ENCODE results near the gene KRTAP10-3. TPM values are rescaled to one million over a fixed set of nuclear protein-coding genes. Genes with fewer than 3 reads are reported as not detected.
"Not testable (repeated sequence)": the region's sequence is repeated elsewhere in the genome, so short reads cannot be mapped to it uniquely, and the experiment has no call there.

The KRTAP10-3 gene
- total RNA-seq, 2 experiments from 2014 or later: not detected

DNA sequence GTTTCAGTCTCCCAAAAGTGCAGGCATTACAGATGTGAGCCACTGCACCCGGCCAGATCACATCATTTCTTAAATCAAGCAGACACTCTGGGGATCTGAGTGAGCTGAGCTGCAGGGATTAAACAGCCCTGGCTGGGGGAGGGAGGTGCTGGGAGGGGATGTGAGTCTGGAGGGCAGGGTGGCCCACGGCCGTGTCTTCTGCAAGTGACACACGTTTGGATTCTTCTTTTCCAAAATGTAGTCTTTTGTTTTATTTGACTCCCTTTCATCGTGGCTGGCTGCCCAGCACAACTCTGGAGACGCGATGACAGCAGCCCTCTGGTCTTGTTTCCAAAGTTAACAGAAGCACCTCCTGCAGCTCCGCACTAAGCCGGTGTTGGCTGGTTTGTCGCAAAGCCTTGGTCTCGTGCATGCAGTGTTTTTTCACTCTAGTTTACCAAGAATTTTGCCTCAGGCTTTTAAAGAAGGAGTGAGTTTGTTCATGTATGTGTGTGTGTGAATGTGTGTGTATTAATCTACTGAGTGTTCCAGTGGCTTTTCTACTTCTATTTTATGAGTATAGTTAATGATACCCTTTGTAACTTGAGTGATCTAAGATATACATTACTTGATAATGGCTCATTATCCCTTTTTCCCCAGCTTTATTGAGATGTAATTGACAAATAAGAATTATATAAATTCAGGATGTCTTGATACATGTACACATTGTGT lies 24.6 kb upstream of the KRTAP10-3 start:
- Mint-ChIP-seq H3K9me3 (peaks cover 18% of the 10 kb centered on the region), H3K4me3 (no peak overlapping the region), H3K27me3 (peaks cover 34% of the 10 kb centered on the region), H3K36me3 (ENCODE audit: low read depth) (peaks cover 3% of the 10 kb centered on the region), H3K4me1 (peaks cover 13% of the 10 kb centered on the region), H3K27ac (no peak overlapping the region)
- ChIA-PET CTCF (no interaction called here), POLR2A (interaction anchor here (1.3 to 2.3 kb wide), 2 partner anchors 36 to 188 kb away, joined by 3 to 6 read pairs; no protein-coding TSS in a partner anchor)
- DNase-seq: no peak

DNA sequence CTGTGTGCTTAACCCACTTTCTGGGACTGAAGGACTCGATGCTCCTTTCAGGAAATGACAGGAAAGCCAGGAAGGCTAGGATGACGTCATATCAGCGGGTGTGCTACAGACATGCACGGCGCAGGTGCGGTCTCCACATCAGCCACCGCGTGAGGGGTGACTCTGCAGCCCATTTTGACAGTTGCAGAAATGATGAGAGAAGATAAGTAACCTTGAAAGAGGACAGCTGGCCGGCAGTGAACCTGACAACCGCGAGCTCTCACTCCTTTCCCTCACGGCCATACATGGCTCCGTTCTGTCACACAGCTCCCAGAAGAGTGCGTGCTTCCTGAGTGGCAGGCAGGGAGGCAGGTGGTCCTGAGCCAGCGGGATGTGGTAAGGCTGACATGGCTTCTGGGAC lies 23.5 kb upstream of the KRTAP10-3 start:
- CTCF ChIA-PET: no interaction called here
- H3K4me3 Mint-ChIP-seq: no peak overlapping the region
- H3K27ac Mint-ChIP-seq: no peak overlapping the region
- peaks cover 13% of the 10 kb centered on the region for H3K4me1 Mint-ChIP-seq
- POLR2A ChIA-PET: interaction anchor here (0.8 kb wide), 1 partner anchor 35 kb away, joined by 3 read pairs; no protein-coding TSS in a partner anchor
- no peak for DNase-seq
- H3K36me3 Mint-ChIP-seq (ENCODE audit: low read depth): peaks cover 6% of the 10 kb centered on the region
- H3K27me3 Mint-ChIP-seq: peaks cover 24% of the 10 kb centered on the region
- peaks cover 26% of the 10 kb centered on the region for H3K9me3 Mint-ChIP-seq

DNA sequence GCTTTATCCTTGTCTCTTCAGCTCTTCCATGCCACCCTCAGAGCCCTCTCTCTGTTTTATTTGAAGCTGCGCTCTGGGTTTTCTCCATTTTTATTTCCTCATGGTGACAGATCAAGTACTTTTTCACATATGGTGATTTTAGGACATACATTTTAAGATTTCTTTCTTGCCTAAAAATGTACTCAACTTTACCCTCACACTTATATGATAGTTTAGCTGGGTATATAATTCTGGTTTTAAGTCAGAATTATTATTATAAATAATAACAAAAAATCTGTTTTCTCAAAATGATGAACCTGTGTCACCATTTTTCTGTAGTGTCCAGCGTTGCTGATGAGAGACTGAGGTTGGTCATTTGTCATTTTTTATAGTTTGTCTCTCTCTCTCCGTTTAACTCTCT lies 22.6 kb upstream of the KRTAP10-3 start:
- peaks cover 31% of the 10 kb centered on the region for H3K9me3 Mint-ChIP-seq
- H3K36me3 Mint-ChIP-seq (ENCODE audit: low read depth): peaks cover 6% of the 10 kb centered on the region
- H3K27me3 Mint-ChIP-seq: peaks cover 16% of the 10 kb centered on the region
- no peak overlapping the region for H3K27ac Mint-ChIP-seq
- POLR2A ChIA-PET: no interaction called here
- CTCF ChIA-PET: no interaction called here
- peaks cover 13% of the 10 kb centered on the region for H3K4me1 Mint-ChIP-seq
- no peak for DNase-seq
- H3K4me3 Mint-ChIP-seq: no peak overlapping the region

DNA sequence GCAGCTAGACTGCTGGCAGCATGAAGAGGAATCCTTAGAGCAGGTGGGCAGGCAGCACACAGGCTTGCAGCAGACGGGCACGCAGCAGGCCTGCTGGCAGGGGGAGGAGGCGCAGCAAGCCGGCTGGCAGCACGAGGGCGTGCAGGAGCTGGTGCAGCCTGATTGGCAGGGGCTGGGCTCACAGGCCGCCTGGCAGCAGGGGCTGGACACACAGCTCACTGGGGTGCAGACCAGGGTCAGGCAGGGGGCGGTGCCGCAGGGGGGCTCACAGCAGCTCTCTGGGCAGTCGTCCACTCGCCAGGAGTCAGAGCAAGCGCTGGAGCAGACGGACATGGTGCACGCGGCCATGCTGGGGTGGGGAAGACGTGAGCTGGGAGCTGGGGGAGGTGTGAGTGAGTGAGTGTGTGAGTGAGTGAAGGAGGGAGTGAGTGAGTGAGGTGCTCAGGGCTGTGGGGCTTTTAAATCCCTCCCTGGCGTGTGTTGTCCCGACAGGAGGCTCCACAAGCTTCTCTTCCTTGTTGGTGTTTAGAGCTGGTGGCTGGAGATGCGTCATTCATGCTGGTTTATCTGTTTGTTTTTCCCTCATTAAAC lies 21.7 kb upstream of the KRTAP10-3 start, which contains the start of gene KRTAP10-5:
Gene KRTAP10-5, minus strand, starts transcription at position 374 of the 591 bp plus-strand sequence. Its CDS starts 26 bp downstream, at position 348.
- H3K27me3 Mint-ChIP-seq; DNase-seq; H3K4me3 Mint-ChIP-seq; H3K36me3 Mint-ChIP-seq (ENCODE audit: low read depth); POLR2A ChIA-PET; H3K27ac Mint-ChIP-seq; CTCF ChIA-PET: not testable (repeated sequence)
- H3K9me3 Mint-ChIP-seq: peaks cover 35% of the 10 kb centered on the region
- H3K4me1 Mint-ChIP-seq: peaks cover 13% of the 10 kb centered on the region

DNA sequence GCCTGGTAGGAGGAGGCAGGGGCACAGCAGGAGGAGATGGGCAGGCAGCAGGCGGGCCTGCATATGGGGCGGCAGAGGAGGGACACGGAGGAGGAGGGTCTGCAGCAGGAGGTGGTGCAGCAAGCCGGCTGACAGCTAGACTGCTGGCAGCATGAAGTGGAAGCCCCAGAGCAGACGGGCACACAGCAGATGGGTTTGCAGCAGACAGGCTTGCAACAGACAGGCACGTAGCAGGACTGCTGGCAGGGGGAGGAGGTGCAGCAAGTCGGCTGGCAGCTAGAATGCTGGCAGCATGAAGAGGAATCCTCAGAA lies 21.2 kb upstream of the KRTAP10-3 start:
- H3K4me1 Mint-ChIP-seq: peaks cover 13% of the 10 kb centered on the region
- no peak overlapping the region for H3K4me3 Mint-ChIP-seq
- peaks cover 6% of the 10 kb centered on the region for H3K27me3 Mint-ChIP-seq
- DNase-seq: no peak
- H3K36me3 Mint-ChIP-seq (ENCODE audit: low read depth): peaks cover 6% of the 10 kb centered on the region
- ChIA-PET CTCF (no interaction called here), POLR2A (no interaction called here)
- H3K27ac Mint-ChIP-seq: no peak overlapping the region
- peaks cover 35% of the 10 kb centered on the region for H3K9me3 Mint-ChIP-seq

DNA sequence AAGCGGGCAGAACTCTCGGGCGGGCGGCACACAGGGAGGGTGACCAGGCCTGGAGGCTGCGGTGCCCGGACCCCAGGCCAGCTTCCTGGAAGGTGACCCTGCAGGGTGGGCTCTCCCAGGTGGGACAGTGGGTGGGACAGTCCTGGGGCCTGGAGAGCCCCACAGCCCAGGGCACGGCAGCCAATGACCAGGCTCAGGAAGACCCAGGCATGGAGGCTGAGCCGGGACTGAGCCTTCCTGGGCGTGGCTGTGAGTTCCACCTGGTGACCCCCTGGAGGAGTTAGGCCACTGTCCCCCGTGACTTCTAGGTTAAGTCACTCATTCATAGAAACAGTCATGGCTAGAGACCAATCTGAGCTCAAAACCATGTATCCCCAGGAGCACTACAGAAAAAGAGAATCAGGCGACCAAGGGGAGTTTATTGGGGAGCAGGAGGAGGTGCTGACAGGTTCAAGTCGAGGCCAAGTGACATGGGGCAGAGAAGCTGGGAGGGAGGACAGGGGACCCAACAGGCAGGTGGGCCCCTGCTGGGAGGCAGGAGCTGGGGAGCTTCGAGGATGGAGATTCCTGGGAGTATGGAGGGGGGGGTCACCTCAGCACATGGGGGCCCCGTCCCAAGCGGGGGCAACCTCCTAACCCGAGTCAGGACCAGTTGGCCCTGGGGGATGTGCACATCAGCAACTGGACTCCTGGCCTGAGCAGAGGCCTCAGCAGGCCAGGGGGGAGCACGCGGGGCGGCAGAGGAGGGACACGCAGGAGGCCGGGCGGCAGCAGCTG lies 20.6 kb upstream of the KRTAP10-3 start:
- no peak overlapping the region for H3K27ac Mint-ChIP-seq
- CTCF ChIA-PET: no interaction called here
- peaks cover 5% of the 10 kb centered on the region for H3K27me3 Mint-ChIP-seq
- no peak for DNase-seq
- POLR2A ChIA-PET: no interaction called here
- peaks cover 10% of the 10 kb centered on the region for H3K4me1 Mint-ChIP-seq
- H3K9me3 Mint-ChIP-seq: peaks cover 35% of the 10 kb centered on the region
- no peak overlapping the region for H3K4me3 Mint-ChIP-seq
- H3K36me3 Mint-ChIP-seq (ENCODE audit: low read depth): peaks cover 6% of the 10 kb centered on the region

DNA sequence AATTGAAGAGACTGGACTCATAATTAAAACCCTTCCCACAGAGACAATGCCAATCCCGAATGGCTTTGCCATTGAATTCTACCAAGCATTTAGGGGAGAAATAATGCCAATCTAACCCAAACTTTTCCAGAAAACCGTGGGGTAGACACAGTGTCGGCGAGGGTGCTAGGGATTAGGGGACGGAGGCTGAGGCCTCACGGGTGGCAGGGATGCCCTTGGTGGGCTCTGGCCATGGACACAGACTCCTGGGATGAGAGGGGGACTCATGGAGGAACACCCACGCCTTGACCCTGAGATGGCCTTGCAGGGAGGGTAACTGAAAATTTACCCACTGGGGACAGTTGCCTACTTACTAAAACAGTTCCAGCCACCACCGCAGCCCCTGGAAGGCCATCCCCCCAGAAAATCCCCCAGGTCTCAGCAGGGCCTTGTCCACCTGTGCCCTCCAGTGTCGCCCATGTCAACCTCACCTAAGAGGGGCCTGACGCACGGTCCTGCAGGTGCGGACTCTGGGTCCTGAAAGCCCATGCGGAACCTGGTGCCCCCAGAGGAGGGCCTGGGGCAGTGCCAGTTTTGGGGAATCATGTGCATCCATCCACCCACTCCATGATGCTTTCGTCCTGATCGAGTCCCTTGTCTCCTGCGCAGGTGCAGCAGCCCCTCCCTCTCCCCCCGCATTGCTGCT lies 19.9 kb upstream of the KRTAP10-3 start:
- ChIA-PET CTCF (no interaction called here), POLR2A (interaction anchor here (1.1 kb wide), 1 partner anchor 14 kb away, joined by 3 read pairs; the partner anchor contains the start of gene KRTAP10-6)
- Mint-ChIP-seq H3K9me3 (peaks cover 35% of the 10 kb centered on the region), H3K36me3 (ENCODE audit: low read depth) (peaks cover 6% of the 10 kb centered on the region), H3K27me3 (peaks cover 5% of the 10 kb centered on the region), H3K4me3 (no peak overlapping the region), H3K4me1 (peaks cover 3% of the 10 kb centered on the region), H3K27ac (no peak overlapping the region)
- DNase-seq: no peak

DNA sequence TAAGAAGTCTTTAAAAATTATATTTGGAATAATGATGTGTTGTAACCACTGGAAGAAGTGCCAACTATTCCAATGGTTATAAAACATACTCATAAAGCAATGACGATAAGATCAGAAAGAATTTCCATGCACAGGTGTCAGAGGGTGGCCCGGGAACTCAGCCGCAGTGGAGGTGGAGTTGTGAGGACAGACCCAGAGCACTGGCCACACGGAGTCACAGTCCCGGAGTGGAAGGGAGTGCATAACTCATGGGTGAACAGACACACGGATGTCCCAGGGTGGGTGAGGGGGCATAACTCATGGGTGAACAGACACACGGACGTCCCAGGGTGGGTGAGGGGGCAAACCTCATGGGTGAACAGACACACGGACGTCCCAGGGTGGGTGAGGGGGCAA lies 17.4 kb upstream of the KRTAP10-3 start:
- peaks cover 28% of the 10 kb centered on the region for H3K9me3 Mint-ChIP-seq
- ChIA-PET POLR2A (no interaction called here), CTCF (no interaction called here)
- no peak overlapping the region for H3K27ac Mint-ChIP-seq
- H3K4me3 Mint-ChIP-seq: no peak overlapping the region
- DNase-seq: no peak
- peaks cover 3% of the 10 kb centered on the region for H3K36me3 Mint-ChIP-seq (ENCODE audit: low read depth)
- H3K4me1 Mint-ChIP-seq: peaks cover 2% of the 10 kb centered on the region
- peaks cover 2% of the 10 kb centered on the region for H3K27me3 Mint-ChIP-seq

DNA sequence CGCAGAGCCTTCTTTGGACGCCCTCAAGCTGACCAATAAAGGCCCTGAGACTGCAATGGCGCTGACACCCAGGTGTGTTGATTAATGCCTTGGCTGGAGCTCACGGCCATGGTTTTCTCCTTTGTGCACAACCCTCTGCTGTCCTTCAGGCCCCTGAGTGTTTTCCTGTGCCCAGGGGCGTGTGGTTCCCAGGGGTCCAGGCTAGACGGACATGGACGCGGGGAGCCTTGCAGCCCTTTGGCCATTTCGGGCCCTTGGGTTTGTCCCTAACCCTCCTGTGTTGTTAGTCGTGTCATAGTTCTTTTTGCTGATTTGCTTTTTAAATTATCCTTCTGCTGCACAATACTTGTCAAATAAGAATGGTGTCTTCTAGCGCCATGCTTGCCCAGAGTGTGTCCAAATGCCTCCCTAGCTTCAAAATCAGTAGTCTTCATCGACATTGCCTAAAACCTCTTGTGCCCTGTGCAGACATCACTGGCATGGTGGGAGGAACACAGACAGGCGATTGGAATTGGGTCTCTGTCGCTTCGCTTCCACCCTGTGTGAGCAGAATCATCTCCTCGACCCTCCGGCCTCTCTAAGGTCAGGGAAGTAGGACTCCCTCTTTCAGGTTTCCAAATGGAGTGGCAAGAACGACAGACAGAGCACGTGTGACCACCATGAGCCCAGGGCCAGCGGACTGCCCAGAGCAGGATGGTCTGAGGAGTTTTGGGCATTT lies 16.9 kb upstream of the KRTAP10-3 start:
- peaks cover 24% of the 10 kb centered on the region for H3K9me3 Mint-ChIP-seq
- H3K36me3 Mint-ChIP-seq (ENCODE audit: low read depth): peaks cover 3% of the 10 kb centered on the region
- no peak overlapping the region for H3K27ac Mint-ChIP-seq
- no peak for DNase-seq
- CTCF ChIA-PET: no interaction called here
- POLR2A ChIA-PET: no interaction called here
- no peak overlapping the region for H3K4me3 Mint-ChIP-seq
- peaks cover 2% of the 10 kb centered on the region for H3K27me3 Mint-ChIP-seq
- H3K4me1 Mint-ChIP-seq: peaks cover 2% of the 10 kb centered on the region

DNA sequence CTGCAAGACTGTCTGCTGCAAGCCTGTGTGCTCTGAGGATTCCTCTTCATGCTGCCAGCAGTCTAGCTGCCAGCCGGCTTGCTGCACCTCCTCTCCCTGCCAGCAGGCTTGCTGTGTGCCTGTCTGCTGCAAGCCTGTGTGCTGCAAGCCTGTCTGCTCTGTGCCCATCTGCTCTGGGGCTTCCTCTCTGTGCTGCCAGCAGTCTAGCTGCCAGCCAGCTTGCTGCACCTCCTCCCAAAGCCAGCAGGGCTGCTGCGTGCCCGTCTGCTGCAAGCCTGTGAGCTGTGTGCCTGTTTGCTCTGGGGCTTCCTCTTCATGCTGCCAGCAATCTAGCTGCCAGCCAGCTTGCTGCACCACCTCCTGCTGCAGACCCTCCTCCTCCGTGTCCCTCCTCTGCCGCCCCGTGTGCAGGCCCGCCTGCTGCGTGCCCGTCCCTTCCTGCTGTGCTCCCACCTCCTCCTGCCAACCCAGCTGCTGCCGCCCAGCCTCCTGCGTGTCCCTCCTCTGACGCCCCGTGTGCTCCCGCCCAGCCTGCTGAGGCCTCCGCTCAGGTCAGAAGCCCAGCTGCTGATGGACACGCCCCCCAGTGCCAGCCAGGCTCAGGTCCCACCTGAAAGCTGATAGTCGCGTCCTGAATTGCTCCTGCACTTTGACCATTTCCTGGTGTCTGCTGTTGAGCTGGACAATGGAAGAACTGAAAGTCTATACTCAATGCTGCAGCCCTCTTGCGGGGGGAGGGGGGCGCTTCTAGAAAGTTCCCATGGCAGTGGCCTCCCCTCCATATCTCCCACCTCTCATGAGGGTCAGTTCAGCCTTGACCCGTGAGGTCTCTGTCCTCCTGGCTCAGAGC lies 16.1 kb upstream of the KRTAP10-3 start:
- no peak overlapping the region for H3K27ac Mint-ChIP-seq
- H3K27me3 Mint-ChIP-seq: peaks cover 2% of the 10 kb centered on the region
- peaks cover 22% of the 10 kb centered on the region for H3K9me3 Mint-ChIP-seq
- H3K4me1 Mint-ChIP-seq: peaks cover 2% of the 10 kb centered on the region
- peaks cover 3% of the 10 kb centered on the region for H3K36me3 Mint-ChIP-seq (ENCODE audit: low read depth)
- no peak overlapping the region for H3K4me3 Mint-ChIP-seq
- POLR2A ChIA-PET: no interaction called here
- DNase-seq: no peak
- CTCF ChIA-PET: interaction anchor here (0.9 to 1.0 kb wide), 2 partner anchors 166 to 219 kb away, joined by 3 read pairs; no protein-coding TSS in a partner anchor

DNA sequence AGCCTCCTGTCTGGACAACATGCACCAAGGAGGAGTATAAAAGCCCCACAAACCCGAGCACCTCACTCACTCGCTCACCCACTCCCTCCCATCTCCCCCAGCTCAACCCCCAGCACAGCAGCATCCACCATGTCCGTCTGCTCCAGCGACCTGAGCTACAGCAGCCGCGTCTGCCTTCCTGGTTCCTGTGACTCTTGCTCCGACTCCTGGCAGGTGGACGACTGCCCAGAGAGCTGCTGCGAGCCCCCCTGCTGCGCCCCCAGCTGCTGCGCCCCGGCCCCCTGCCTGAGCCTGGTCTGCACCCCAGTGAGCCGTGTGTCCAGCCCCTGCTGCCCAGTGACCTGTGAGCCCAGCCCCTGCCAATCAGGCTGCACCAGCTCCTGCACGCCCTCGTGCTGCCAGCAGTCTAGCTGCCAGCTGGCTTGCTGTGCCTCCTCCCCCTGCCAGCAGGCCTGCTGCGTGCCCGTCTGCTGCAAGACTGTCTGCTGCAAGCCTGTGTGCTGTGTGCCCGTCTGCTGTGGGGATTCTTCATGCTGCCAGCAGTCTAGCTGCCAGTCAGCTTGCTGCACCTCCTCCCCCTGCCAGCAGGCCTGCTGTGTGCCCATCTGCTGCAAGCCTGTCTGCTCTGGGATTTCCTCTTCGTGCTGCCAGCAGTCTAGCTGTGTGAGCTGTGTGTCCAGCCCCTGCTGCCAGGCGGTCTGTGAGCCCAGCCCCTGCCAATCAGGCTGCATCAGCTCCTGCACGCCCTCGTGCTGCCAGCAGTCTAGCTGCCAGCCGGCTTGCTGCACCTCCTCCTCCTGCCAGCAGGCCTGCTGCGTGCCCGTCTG lies 15.2 kb upstream of the KRTAP10-3 start, which contains the start of gene KRTAP10-4:
Gene KRTAP10-4, plus strand, starts transcription at position 100 of the 827 bp plus-strand sequence. Its CDS starts 30 bp downstream, at position 130.
- H3K36me3 Mint-ChIP-seq (ENCODE audit: low read depth); H3K27me3 Mint-ChIP-seq; POLR2A ChIA-PET; H3K4me1 Mint-ChIP-seq; DNase-seq; H3K27ac Mint-ChIP-seq; H3K4me3 Mint-ChIP-seq: not testable (repeated sequence)
- CTCF ChIA-PET: interaction anchor here (0.7 to 1.0 kb wide), 3 partner anchors 18 to 219 kb away, joined by 3 read pairs; partner anchors contain the start of gene KRTAP10-6
- peaks cover 20% of the 10 kb centered on the region for H3K9me3 Mint-ChIP-seq
